GM06990 (cell line): ENCODE results near the gene CCDC47.

Experiments
- DNase-seq: peaks from one replicate; pipeline ENCODE4 v3.0.0-alpha.2; 2011; ENCODE audit not compliant: insufficient read length; ENCODE audit errors: extremely low read depth
- H3K27me3 ChIP-seq: replicated peaks from 2 replicates; pipeline ENCODE4 v1.6.0; 2011; ENCODE audit warnings: low read length; ENCODE audit not compliant: control insufficient read depth, insufficient read depth
- H3K36me3 ChIP-seq: 2 replicates; pipeline ENCODE4 v1.5.1; 2011; ENCODE audit warnings: low read length; ENCODE audit not compliant: control insufficient read depth, insufficient read depth
- H3K4me3 ChIP-seq: replicated peaks from 2 replicates; pipeline ENCODE4 v1.5.1; 2011; ENCODE audit warnings: low read depth, mild to moderate bottlenecking, control low read depth, low read length
- CTCF ChIP-seq: IDR thresholded peaks from 2 replicates; pipeline ENCODE4 v1.5.1; 2011; ENCODE audit warnings: low read length, control low read depth, mild to moderate bottlenecking, inconsistent platforms; ENCODE audit not compliant: insufficient read depth, poor library complexity, severe bottlenecking

CCDC47 gene

DNA sequence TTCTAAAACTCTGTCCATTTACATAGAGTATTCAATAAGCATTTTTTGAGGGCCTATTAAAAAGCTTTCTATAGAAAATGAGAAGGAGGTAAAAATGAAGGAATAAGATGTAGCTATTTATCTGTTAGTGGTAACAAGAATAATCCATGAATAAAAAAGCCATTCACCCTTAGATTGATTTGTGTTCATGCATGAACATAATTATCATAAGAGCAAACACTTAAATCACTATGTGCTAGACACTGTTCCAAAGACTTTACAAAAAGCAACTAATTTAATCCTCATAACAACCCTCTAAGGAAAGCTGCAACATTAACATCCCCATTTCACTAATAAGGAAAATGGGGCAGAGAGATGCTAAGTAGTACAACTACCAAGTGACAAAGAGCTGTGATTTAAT lies 6.6 kb downstream of the CCDC47 start:
- H3K36me3 ChIP-seq: no peaks in the 10 kb centered on the region; the same call in none of the 2 replicates

DNA sequence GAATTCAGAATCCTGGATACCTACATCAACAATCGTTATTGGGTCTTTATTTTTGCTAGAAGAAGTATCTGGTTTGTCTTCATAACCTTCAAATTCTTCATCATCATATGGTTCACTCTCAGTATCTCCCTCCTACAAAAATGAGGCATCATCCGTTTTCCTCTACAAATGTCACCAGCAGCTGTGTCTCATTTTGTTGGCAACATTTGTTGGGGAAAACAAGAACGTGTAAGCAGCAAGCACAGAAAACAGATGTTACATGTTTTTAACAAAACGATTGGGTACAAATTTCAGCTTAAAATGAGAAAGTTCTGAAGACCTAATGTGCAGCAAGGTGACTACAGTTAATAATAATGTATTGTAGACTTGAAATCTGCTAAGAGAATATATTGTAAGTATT lies 8.7 kb downstream of the CCDC47 start:
- H3K36me3 ChIP-seq: peaks cover 5% of the 10 kb centered on the region
- no peaks in the 10 kb centered on the region for H3K27me3 ChIP-seq
- TF ChIP-seq CTCF: no peak
- DNase-seq: no peak
- H3K4me3 ChIP-seq: no peak overlapping the region

More for the DNA sequence above, 6.6 kb downstream of the CCDC47 start:
- no peak for TF ChIP-seq CTCF
- H3K27me3 ChIP-seq: no peaks in the 10 kb centered on the region
- H3K4me3 ChIP-seq: no peak overlapping the region
- no peak for DNase-seq

- no peaks in the 10 kb centered on the region for H3K27me3 ChIP-seq
- DNase-seq: no peak
- peaks cover 10% of the 10 kb centered on the region for H3K36me3 ChIP-seq
- H3K4me3 ChIP-seq: no peak overlapping the region
- TF ChIP-seq CTCF: no peak
These were observed 11.0 kb downstream of the CCDC47 start for GRCh38 chr17:63762161-63763078.

- peaks cover 11% of the 10 kb centered on the region for H3K36me3 ChIP-seq
- no peak for DNase-seq
- TF ChIP-seq CTCF: no peak
- no peak overlapping the region for H3K4me3 ChIP-seq
- no peaks in the 10 kb centered on the region for H3K27me3 ChIP-seq
These were observed 12.4 kb downstream of the CCDC47 start for GRCh38 chr17:63760771-63761539.

DNA sequence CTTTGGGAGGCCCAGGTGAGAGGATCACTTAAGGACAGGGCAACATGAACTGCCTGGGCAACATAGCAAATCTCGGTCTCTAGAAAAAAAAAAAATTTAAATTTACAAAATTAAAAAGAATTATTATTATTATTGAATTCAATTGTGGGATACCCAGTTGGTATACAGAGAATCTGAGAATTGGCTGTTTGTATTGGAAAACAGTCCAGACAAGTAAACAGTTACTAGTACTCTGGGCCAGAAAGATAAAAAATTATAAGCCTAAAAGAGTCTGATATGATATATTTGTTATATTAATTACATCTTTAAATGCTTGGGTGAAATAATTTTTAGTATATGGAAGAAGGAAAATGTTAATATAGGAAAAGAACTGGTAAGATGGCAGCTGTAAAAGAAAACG lies 15.0 kb downstream of the CCDC47 start:
- DNase-seq: no peak
- Histone ChIP-seq H3K4me3 (no peak overlapping the region), H3K27me3 (no peaks in the 10 kb centered on the region), H3K36me3 (peaks cover 13% of the 10 kb centered on the region)
- no peak for TF ChIP-seq CTCF
